Upper lobe of right lung (tissue), 1 donor: ENCODE data around the gene ORAI1. TPM values are rescaled to one million over a fixed set of nuclear protein-coding genes. Genes with fewer than 3 reads are reported as not detected.
A peak's percentile ranks its signal among the peaks of the same experiment; 100 is the strongest.

Experiments used
- ATAC-seq: fragments of 200-7000 bp; cut with Tn5 transposase; one replicate; pipeline ENCODE4 v1.9.1; 2020; ENCODE audit warnings: mild to moderate bottlenecking, moderate library complexity
- DNase-seq: peaks from one replicate; pipeline ENCODE4 v3.0.0-alpha.2; 2020
- H3K27ac ChIP-seq: fragments of 200-600 bp; one replicate; pipeline ENCODE4 v1.8.0; 2022
- H3K27me3 ChIP-seq: fragments of 200-600 bp; one replicate; pipeline ENCODE4 v1.8.0; 2022; ENCODE audit warnings: mild to moderate bottlenecking
- H3K36me3 ChIP-seq: fragments of 200-600 bp; one replicate; pipeline ENCODE4 v1.8.0; 2022
- H3K4me1 ChIP-seq: fragments of 200-600 bp; one replicate; pipeline ENCODE4 v1.8.0; 2022
- H3K4me3 ChIP-seq: fragments of 200-600 bp; one replicate; pipeline ENCODE4 v1.8.0; 2022; ENCODE audit warnings: mild to moderate bottlenecking
- H3K9me3 ChIP-seq: fragments of 200-600 bp; one replicate; pipeline ENCODE4 v1.8.0; 2022
- intact Hi-C: fragments of 100-400 bp; cut with DNase I; formaldehyde crosslinking; loops from one replicate; pipeline ENCODE4 v1.11.0; 2022
- total RNA-seq: library from RNA; stranded (reverse); fragmentation: NEBNext Ultra II Directional; extraction: Animal tissue kit (Norgen Biotek cat#: 25700); gene quantifications from one replicate; pipeline ENCODE4 v1.2.1, GENCODE V29; 2021
- TF ChIP-seq, protein P1 (sequence below): fragments of 200-600 bp; IDR thresholded peaks from one replicate; pipeline ENCODE4 v1.8.0; 2022; ENCODE audit warnings: antibody characterized with exemption
- donor health status: DM: no; HTN: yes; CAD: no; lungs with severe emphysema.

The ORAI1 gene
- total RNA-seq, 1 donor from 2014 or later = 32.4 TPM

DNA sequence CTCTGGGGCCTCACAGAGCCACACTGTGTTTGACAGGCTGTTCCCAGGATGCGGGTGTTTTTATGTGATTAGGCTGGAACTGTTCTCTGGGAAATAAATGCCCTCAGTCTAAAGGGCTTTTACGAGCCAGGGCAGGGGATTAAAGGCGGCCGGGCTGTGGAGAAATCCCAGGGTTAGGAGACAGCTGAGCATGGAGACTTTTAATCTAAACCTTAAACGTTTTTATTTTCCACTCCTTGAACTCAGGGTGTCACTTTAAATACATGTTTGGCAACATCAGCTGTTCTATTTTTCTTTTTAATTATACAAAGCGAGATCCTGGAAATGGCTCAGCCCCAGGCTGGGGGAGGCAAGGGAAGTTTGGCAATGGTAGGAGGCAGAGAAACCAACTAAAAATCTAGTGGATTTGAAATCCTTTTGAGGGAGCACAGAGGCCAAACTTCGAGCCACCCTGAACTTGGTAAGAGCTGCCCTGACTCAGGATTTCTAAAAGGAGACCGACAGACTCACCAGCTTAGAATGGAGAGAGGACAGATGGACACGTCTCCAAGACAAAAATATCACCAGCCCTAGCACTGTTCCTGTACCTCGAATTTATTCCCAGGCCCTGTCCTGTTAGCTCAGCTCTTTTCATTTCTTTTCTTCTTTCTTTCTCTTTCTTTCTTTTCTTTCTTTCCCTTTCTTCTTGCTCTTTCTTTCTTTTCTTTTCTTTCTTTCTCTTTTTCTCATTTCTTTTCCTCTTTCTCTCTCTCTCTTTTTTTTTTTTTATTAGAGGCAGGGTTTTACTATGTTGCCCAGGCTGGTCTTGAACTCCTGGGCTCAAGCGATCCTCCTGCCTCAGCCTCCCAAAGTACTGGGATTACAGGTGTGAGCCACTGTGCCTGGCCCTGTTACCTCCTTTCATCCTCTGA is 15.8 kb upstream of the ORAI1 start:
- ATAC-seq = no peak
- Histone ChIP-seq H3K27ac (no peak overlapping the region), H3K4me1 (no peaks in the 10 kb centered on the region), H3K4me3 (no peak overlapping the region), H3K36me3 (no peaks in the 10 kb centered on the region), H3K27me3 (no peaks in the 10 kb centered on the region), H3K9me3 (no peaks in the 10 kb centered on the region)
- TF ChIP-seq, protein P1, sequence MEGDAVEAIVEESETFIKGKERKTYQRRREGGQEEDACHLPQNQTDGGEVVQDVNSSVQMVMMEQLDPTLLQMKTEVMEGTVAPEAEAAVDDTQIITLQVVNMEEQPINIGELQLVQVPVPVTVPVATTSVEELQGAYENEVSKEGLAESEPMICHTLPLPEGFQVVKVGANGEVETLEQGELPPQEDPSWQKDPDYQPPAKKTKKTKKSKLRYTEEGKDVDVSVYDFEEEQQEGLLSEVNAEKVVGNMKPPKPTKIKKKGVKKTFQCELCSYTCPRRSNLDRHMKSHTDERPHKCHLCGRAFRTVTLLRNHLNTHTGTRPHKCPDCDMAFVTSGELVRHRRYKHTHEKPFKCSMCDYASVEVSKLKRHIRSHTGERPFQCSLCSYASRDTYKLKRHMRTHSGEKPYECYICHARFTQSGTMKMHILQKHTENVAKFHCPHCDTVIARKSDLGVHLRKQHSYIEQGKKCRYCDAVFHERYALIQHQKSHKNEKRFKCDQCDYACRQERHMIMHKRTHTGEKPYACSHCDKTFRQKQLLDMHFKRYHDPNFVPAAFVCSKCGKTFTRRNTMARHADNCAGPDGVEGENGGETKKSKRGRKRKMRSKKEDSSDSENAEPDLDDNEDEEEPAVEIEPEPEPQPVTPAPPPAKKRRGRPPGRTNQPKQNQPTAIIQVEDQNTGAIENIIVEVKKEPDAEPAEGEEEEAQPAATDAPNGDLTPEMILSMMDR = no peak
- no peak for DNase-seq
- intact Hi-C loops = no loop called here

DNA sequence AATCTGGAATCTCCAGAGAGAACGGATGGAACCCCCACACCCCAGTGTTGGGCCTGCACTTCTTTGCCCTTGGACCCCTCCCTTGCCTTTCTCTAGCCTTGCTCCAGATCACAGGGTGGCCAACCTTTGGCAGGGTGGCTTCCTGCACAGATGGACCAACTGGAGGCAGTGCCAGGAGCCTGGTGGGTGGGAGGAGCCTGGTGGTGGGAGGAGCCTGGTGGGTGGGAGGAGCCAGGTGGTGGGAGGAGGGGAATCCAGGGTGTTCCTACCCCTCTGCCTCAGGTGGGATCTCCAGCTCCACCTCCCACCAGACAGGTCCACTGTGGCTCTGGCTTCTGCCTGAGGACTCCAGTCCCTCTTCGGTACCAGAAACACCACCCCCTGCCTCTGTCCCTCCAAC is 15.0 kb upstream of the ORAI1 start:
- Histone ChIP-seq H3K27me3 (no peaks in the 10 kb centered on the region), H3K4me1 (no peaks in the 10 kb centered on the region), H3K36me3 (no peaks in the 10 kb centered on the region), H3K27ac (no peak overlapping the region), H3K4me3 (no peak overlapping the region), H3K9me3 (no peaks in the 10 kb centered on the region)
- intact Hi-C loops = no loop called here
- peak; percentile 56 for ATAC-seq
- TF ChIP-seq, protein P1 = no peak
- DNase-seq = no peak

DNA sequence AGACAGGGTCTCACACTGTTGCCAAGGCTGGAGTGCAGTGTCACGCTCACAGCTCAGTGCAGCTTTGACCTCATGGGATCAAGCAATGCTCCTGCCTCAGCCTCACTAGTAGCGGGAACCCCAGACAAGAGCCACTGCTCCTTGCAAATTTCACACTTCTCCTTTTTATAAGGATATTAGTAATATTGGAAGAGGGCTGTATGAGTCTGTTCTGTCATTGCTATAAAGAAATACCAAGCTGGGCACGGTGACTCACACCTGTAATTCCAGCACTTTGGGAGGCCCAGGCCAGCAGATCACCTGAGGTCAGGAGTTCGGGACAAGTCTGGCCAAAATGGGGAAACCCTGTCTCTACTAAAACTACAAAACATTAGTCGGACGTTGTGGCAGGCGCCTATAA is 12.9 kb upstream of the ORAI1 start:
- Histone ChIP-seq H3K27me3 (no peaks in the 10 kb centered on the region), H3K9me3 (no peaks in the 10 kb centered on the region), H3K36me3 (no peaks in the 10 kb centered on the region), H3K27ac (no peak overlapping the region), H3K4me3 (no peak overlapping the region), H3K4me1 (no peaks in the 10 kb centered on the region)
- intact Hi-C loops = no loop called here
- peak; percentile 30 for ATAC-seq
- DNase-seq = no peak
- TF ChIP-seq, protein P1 = no peak

DNA sequence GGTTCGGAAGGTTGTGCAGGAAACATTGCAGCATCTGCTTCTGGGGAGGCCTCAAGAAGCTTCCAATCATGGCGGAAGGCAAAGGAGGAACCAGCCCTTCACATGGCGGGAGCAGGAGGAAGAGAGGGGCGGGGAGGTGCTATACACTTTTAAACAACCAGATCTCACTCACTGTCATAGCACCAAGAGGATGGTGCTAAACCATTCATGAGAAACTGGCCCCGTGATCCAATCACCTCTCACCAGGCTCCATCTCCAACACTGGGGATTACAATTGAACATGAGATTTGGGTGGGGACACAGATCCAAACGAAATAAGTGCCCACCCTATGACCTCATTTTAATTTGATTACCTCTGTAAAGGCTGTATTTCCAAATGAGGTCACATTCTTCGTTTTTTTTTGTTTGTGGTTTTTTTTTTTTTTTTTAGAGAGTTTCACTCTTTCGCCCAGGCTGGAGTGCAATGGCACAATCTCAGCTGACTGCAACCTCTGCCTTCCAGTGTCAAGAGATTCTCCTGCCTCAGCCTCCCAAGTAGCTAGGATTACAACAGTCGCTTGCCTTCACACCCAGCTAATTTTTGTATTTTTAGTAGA is 11.4 kb upstream of the ORAI1 start:
- intact Hi-C loops = no loop called here

DNA sequence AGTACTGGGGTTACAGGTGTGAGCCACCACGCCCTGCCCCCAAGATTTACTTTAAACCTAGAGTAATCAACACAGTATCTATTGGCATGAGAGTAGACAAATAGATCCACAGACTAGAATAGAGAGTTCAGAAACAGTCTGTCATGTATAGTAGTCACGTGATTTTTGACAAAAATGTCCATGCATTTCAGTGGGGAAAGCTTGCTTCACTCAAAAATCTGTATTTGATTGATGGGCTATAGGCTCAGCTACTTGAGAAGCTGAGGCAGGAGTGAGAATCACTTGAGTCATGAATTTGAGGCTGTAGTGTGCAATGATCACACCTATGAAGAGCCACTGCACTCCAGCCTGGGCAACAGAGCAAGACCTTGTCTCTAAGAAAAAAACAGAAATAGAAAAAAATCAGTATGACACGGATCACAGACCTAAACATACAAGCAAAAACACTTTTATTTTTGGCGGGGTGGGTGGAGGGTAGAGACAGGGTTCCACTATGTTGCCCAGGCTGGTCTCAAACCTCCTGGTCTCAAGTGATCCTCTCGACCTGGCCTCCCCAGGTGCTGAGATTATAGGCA is 7.6 kb upstream of the ORAI1 start:
- DNase-seq (no peak), ATAC-seq (no peak)
- Histone ChIP-seq H3K27me3 (no peaks in the 10 kb centered on the region), H3K27ac (no peak overlapping the region), H3K4me3 (no peak overlapping the region), H3K4me1 (no peaks in the 10 kb centered on the region), H3K36me3 (no peaks in the 10 kb centered on the region), H3K9me3 (no peaks in the 10 kb centered on the region)
- intact Hi-C loops = no loop called here
- TF ChIP-seq, protein P1 = no peak

More for the DNA sequence above, 11.4 kb upstream of the ORAI1 start:
- no peaks in the 10 kb centered on the region for H3K9me3 ChIP-seq
- no peak for DNase-seq
- H3K4me1 ChIP-seq = no peaks in the 10 kb centered on the region
- H3K36me3 ChIP-seq = no peaks in the 10 kb centered on the region
- no peaks in the 10 kb centered on the region for H3K27me3 ChIP-seq
- H3K27ac ChIP-seq = no peak overlapping the region
- TF ChIP-seq, protein P1 = no peak
- H3K4me3 ChIP-seq = no peak overlapping the region
- peak; percentile 23 for ATAC-seq
